AML-193 (cell line): ENCODE data around the gene SRRM4.
"Not testable (repeated sequence)": the region's sequence is repeated elsewhere in the genome, so short reads cannot be mapped to it uniquely, and the experiment has no call there.

Source experiments
- DNase-seq, 2 experiments: peaks; one replicate each; lab custom pipeline; 2025; lab: John Stamatoyannopoulos, UW

The SRRM4 gene

DNA sequence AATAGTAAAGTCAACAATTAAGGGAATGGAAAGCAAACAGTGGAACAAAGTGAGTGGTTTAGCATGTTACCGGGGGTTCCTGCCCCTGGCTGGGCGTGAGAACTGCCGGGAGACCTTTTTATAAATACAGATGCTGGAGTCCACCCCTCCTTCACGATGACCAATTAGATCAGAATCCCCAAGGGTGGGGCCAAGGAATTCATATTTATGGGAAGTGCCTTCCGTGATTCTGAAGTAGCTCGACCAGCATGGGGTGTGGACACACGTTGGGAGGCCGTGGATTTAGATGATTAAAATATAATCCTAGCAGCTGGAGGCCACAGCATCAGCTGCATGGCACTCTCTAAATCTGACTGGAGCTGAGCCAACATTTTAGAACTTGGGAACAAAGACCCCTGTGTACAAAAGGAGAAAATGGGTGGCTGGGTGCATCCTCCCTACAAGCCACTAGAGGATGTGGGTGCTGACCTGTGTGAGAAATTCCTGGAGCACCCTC, 87.9 kb downstream of the SRRM4 start:
- no peak for DNase-seq

DNA sequence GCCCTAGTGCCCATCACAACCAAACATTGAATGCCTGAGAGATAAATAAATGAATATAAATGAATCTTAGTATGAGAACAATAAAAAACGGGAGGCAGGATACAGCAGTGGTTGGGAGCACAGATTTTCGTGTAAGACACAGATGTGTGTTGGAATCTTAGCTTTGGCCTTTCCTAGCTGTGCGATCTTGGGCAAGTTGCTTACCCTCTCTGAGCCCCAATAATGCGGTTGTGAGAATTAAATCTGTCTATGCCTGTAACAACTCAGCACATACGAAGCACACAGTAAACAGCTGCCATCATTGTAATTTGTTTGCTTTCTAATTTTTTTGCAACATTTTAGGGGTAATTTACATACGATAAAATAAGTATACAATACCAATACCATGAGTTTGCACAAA, 89.8 kb downstream of the SRRM4 start:
- no peak for DNase-seq

DNA sequence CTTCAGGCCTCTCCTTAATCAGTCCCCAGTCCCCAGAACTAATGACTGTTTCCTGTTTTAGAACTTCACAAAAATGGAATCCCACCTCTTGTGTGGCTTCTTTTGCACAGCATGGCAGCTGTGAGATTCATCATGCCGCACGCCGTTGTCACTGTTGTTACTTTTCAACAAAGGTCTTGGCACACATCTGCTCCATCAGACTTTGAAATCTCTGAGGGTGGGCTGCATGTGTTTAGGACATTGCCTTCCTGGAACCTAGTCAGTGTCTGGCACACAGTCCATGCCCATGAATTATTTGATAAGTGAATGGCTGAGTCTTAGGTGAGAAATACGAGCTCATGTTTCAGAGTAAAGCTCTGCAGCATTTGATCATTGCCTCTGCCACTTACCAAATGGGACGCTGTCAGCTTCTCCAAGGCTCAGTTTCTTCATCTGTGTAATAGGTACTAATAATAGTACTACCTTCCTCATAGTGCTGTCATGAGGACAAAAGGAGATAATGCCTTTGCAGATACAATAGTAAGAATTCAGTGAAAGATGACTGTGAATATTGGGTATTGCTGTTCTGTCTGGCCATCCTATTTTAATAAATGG, 90.4 kb downstream of the SRRM4 start:
- no peak for DNase-seq

DNA sequence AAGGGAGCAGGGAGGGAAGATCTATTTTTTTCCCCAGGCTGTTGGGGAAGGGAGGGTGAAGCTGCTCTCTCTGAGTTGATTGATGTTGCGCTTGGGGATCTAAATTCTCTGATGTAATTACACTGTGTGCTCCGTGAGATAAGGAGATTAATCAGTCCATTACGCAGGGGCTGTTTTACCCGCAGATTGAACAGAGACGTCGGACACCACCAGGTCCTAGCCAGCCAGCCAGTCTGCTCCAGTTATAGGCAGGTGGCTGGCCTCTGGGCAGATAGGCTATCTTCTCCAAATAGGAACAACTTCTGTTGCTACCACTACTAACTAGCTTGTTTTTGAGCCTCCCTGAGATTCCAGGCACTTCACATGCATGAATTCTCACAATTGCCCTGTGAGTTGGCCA, 91.1 kb downstream of the SRRM4 start:
- no peak for DNase-seq

DNA sequence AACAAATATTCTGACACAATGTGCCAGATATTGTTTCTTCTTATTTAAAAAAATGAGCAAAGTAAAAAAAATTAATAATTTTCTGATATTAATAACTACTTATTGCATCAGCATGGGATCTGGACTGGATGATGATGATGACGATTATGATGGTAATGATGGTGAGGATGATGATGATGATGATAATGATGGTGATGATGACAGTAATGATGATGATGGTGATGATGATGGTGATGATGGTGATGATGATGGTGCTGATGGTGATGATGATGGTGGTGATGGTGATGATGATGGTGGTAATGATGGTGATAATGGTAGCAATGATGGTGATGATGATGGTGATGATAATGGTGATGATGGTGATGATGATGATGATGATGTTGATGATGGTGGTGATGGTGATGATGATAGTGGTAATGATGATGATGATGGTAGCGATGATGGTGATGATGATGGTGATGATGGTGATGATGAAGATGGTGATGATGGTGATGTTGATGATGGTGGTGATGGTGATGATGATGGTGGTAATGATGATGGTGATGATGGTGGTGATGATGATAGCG, 94.0 kb downstream of the SRRM4 start:
- no peak for DNase-seq

DNA sequence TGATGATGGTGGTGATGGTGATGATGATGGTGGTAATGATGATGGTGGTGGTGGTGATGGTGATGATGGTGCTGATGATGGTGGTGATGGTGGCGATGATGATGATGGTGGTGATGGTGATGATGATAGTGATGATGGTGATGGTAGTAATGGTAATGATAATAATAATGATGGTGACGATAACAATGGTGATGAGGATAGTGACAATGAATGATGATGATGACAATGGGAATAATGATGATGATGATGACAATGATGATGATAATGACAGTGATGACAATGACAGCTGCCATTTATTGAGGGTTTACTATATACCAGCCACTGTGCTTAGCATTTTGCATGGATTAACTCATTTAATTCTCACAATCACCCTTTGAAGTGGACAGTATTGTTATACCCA, 94.6 kb downstream of the SRRM4 start:
- no peak for DNase-seq

DNA sequence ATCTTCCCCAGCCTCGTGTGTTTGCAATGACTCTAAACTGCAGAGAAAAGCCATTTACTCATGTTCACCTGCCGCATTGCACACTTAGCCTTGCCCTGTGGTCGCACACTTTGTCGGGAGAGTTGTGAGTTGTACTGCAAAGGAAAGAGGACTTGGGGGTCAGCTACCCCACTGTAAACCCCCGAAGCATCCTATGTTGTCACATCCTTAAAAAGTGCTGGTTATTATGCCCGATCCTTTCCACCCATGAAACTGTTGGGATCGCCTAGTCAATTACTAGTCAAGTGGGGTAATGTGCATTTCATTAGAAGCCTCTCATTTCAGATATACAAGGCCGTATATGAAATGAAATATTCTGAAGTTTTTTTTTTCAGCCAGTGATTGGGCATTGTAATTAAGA, 98.2 kb downstream of the SRRM4 start:
- DNase-seq: no peak

DNA sequence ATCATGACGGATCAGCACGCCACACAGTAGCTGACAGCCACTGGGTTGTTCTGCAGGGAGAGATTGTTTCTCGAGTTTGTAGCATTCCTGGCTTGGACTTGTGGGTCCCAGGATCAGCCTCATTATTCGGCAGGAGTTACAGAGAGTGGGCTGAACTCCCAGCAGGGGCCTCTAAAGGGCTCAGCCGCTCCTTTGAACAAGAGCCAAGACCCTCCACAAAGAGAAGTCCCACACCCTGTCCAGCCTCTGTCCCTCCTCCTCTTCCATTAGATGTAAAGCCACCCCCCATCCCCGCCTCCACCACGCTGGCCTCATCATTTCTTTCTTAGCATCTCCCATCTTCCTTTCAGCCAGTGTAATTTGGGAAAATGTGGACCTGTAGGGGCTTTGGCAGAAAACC, 100.7 kb downstream of the SRRM4 start:
- no peak for DNase-seq

DNA sequence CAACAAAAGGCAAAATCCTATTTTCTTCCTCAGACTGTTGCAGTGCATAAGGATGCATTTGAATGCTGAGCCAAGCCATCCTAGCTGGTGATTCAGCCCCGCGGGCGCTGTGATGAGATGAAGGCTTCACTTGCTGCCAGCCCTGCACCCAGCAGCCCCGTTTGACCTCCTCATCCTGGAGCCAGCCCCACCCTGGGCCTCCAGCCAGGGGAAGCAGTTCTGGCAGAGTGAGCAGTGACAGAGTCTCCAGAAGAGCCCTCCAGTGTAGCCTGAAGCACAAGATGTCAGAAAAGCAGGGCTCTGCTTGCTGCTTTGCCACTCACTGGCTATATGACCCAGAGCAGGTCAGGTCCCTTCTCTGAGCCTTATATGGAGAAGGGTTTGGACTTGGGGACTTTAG, 101.2 kb downstream of the SRRM4 start:
- DNase-seq: no peak

DNA sequence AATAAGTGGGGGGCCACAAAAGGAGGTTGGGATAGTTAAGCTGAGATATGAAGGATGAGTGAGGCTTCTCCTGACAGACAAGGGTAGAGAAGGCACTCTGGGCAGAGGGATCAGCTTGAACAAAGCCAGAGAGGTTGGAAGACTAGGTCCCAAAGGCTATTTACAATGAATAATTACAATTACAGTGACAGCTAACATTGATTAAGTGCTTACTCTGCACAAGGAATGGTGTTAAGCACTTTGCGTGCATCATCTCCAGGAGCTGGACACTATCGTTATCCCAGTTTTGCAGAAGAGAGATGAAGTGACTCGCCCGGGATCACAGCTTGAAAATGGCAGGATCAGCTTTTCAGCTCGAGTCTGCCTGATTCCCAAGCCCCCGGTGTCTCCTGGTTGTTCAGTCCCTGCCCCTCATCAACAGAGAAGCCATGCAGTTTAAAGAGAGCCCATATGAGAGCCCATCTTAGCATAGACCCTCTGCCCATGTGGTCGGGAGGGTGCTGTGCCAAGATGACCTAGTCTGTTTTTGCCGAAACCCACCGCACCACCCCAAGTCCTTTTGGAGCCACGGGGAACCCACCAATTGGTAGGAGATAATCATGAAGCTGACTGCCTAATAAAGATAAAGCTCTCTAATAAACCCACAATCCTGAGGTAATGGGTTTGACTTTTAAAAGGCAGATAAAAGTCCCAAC, 107.5 kb downstream of the SRRM4 start:
- DNase-seq: no peak

DNA sequence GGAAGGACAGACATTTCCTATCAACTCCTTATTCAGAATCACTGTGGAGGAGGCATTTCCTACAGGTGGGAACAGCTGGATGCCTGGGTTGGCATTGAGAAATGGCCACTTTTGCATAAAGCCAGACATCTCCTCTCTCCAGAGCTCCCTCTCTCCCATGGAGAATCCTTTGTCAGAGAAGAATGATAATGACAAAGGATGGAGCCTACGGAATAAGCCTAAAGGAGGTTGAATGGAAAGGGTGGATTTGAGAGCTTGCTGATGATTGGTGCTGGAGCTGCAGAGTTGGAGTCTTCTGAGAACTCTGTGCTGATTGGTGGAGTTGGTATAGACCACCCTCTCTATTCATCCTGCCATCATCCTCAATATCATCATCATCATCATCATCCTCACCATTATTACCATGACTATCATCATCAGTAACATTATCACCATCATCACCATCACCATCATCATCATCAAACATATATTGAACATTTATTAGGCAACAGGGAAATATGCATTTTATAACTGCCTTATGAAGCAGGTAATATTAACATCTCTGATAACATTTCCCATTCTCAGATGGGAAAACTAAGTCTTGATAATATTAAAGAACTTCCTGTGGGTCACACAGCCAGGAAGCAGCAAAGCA, 108.2 kb downstream of the SRRM4 start:
- no peak for DNase-seq

DNA sequence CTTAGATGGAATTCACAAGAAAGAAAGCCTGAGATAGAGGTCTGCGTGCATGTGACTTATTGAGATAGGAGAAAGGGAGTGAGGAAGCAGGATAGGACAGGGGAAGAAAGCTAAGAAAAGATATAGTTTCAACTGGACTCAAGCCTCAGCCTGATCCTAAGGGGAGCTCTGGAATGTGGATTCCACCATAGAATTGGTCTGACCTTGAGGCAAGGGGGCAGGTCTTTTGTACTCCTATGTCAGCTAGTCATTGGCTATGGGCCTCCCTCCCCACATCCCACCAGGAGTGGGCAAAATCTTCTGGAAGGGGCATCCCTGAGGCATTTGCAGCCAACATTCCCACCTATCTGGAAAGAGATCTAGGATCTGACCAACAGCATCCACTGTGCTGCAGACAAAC, 108.9 kb downstream of the SRRM4 start:
- DNase-seq: no peak

DNA sequence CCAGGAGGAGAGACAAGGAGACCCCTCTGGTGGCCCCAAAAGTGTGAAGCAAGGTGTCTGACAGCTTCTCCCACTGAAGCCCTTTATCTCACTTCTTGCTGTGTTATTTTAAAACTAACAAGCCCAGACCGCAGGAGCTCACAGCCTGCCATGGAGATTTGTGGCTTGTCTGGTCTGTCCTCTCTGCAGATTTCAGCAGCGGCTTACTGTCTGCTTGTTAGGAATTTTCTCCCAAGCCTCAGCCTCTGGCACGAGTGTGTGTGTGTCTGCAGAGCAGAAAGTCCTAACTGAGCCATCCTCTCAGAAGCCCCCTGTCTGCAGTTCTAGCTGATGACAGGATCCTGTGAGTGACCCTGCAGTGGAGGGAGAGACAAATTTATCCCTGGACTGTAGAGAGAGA, 109.5 kb downstream of the SRRM4 start:
- no peak for DNase-seq

DNA sequence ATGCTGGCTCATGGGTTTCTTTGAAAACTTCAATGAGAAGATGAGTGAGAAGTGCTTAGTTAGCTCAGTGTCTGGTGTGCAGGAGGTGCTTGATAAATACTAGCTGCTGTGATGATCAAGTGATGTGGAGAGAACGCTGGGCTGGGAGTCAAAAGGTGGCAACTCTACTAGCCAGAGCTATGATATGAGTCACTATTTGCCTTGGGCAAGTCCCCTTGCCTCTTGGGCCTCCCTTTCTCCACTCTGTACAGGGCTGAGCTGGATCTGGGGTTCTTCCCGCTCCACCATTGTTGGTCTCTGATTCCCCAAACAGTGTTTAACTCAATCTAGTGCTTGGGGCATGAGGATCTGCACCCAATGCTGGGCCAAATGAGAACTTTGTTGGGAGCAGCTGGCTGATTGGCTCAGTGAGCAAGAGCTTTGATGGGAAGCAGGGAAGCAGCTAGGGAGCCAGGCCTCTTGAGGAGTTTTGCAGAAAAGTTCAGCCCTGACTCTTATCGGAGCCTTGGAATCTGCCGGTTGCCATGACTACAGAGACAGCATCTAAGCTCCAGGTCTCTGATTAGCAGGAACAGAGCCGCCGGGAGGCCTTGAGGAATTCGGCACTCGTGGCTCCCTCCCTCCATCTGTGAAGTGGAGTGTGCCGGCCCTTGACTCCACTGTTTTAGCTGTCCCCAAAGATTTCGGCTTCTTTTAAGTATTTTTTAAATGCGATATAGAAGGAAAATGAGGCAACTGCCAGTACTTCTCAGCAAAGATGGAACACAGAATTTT, 115.3 kb downstream of the SRRM4 start:
- no peak for DNase-seq

DNA sequence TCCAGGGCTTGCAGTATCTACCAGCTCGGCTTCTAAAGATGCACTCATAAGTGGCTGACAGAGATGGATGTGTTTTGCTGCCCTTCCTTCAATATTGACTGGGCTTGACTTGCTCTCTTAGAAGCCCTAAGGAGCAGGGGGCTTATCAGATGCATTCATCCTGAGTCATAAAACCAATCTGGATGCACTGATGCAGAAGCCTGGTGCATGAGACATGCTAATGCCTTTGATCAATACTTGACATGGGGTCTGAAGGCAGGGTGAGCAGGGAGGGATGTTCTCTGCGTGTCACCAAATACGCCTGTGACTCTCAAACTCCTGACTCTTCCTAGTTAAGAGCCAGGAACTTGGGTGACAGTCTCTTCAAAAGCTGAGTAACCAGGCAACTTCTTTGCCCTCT, 119.6 kb downstream of the SRRM4 start:
- no peak for DNase-seq

DNA sequence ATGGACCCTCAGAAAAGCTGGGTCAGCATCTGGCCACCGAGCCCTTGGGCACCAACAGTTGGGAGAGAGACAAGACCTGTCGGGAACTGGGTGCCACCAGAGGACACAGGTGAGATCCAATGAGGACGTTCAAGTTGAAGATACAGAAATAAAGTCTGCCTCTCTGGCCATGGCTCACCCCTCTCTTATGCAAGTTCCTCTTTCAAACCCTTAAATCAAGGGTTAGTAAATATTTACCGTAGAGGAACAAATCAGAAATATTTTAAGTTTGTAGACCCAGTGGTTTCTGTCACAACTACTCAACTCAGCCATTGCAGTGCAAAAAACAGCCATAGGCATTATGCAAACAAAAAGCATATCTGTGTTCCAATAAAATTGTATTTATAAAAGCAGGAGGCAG, 120.9 kb downstream of the SRRM4 start:
- DNase-seq: no peak

DNA sequence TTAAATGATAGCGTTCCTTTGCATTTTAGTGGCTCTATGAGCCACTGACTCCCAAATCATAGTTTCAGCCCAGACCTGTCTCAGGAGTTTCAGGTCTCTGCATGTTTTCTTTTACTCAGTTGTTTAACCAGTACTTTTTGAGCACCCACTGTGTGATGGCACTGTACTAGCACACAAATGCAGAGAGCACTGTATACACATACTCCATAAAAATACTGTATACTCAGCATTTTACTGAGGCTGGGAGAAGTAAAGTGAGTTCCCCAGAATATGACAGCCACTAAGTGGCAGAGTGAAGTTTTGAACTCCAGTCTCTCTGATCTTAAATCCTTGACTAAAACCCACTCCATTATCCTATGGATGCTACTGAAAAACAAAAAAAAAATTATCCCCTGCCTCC, 121.4 kb downstream of the SRRM4 start:
- no peak for DNase-seq

DNA sequence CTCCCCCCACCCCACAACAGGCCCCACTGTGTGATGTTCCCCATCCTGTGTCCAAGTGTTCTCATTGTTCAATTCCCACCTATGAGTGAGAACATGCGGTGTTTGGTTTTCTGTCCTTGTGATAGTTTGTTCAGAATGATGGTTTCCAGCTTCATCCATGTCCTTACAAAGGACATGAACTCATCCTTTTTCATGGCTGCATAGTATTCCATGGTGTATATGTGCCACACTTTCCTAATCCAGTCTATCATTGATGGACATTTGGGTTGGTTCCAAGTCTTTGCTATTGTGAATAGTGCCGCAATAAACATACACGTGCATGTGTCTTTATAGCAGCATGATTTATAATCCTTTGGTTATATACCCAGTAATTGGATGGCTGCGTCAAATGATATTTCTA, 123.6 kb downstream of the SRRM4 start:
- DNase-seq: not testable (repeated sequence)

DNA sequence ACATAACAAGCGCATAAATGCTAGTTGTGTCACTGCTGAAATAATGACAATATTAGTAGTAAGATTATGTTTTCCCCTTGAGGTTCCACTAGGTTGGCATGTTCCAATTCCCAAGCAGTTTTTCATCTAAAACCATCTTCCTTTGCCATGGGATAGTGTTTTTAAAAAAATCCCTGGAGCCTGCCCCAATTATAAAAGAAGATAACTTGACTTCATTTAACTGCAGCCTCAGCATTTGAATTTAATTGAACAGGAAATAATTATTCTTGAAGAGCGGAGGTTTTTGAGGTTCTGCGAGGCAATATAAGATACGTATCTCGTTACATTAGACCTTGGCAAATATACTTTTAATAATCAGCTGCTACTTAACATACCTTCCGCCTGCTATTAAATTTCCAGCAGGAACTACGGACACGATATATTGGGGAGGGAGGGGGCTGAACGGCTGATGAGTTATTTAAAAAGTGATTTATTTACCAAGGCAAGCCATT, 132.2 kb downstream of the SRRM4 start:
- no peak for DNase-seq

DNA sequence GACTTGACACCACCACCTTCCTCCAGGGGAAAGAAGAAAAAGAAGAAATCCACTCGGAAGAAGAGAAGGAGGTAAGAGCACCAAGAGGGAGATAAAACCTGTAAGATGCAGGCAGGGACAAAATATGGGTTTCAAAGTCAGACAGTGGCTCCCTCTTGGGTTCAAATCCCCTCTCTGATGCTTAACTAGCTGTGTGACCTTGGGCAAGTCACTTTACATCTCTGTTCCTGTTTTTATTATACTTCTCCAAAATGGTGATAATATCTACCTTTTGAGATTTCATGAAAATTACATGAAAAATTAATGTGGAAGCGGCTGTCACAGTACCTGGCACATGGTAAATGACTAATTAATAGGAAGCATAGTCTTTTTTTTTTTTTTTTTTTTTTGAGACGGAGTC, 133.0 kb downstream of the SRRM4 start:
- DNase-seq: no peak

DNA sequence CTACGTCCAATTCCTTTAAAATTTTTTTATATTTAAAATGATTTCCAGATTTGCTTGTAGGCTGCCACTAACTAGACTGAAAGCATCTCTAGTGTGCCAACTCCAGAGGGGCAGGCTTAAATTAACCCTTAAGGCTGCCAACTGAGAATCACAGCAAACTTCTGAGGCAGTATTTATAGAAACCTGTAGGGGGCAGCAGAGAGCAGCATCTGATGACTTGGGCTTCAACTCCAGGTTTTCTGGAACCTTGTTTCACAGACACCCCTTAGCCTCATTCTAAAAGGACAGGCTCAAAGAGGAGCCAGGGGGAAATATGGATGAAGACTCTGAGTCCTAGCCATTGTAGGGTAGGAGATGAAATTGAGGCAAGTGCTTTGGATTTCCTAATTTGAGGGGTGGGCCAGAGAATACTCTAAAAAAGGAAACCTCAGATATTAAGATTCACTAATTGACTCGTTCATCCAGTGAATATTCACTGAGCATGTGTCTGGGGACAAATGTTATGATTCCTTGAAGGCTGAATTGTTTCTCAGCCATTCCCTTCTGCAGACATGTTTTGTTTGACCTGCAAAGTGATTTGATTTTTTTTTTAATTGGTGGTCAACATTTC, 134.1 kb downstream of the SRRM4 start:
- peak; percentile 13 to 37 for DNase-seq

DNA sequence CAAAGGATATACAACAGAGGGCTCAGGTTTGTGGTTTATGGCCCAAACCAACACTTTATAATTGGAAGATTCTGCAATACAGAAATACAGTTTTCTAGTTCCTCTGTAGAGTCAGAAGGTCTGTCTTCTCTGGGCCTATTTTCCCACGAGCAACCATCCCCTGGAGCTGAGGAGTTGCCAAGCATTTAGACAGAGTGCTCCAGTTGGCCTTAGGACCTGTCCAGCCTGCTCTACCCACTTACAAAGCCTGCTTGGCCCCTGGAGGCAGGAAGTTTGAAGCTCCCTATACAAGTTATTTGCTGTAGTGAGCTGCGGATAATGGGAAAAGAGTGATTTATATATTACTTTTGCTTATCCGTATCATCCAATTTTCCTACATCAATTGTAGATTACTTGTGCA, 136.6 kb downstream of the SRRM4 start:
- no peak for DNase-seq
